Measurements from ENCODE around the gene CLDN22.

Gene CLDN22

GRCh38 chr4:183320211-183321059 lies at the start of gene CLDN22:
Gene CLDN22 (minus strand): TSS chr4:183320276. CDS start chr4:183320218, 58 bp downstream.
- ATAC-seq (no peak), DNase-seq (ENCODE audit: low spot score in 2 of 2) (no peak)
- H3K27ac Mint-ChIP-seq, result no peak within 1 kb of the TSS
- peak within 1 kb of the TSS; percentile 18 for H3K4me3 Mint-ChIP-seq
- no peaks in the 10 kb centered on the region for H3K36me3 Mint-ChIP-seq
- H3K9me3 Mint-ChIP-seq, result no peaks in the 10 kb centered on the region
- peaks cover 18% of the 10 kb centered on the region for H3K4me1 Mint-ChIP-seq

GRCh38 chr4:183369073-183369472 lies 49.0 kb upstream of the CLDN22 start:
- ATAC-seq (no peak), DNase-seq (ENCODE audit: low spot score in 2 of 2) (no peak)
- no peak overlapping the region for H3K4me3 Mint-ChIP-seq
- H3K4me1 Mint-ChIP-seq, result no peaks in the 10 kb centered on the region
- H3K36me3 Mint-ChIP-seq, result no peaks in the 10 kb centered on the region
- H3K9me3 Mint-ChIP-seq, result no peaks in the 10 kb centered on the region
- H3K27ac Mint-ChIP-seq, result no peak overlapping the region

GRCh38 chr4:183366206-183366835 lies 46.2 kb upstream of the CLDN22 start:
- ATAC-seq (peak; percentile 31), DNase-seq (ENCODE audit: low spot score in 2 of 2) (no peak)
- no peak overlapping the region for H3K27ac Mint-ChIP-seq
- H3K4me1 Mint-ChIP-seq, result no peaks in the 10 kb centered on the region
- no peak overlapping the region for H3K4me3 Mint-ChIP-seq
- no peaks in the 10 kb centered on the region for H3K36me3 Mint-ChIP-seq
- H3K9me3 Mint-ChIP-seq, result no peaks in the 10 kb centered on the region

- H3K27ac Mint-ChIP-seq, result no peak overlapping the region
Measured at GRCh38 chr4:183364025-183364424, 43.9 kb upstream of the CLDN22 start.

GRCh38 chr4:183362916-183363542 lies 43.0 kb upstream of the CLDN22 start:
- Mint-ChIP-seq H3K27ac (no peak overlapping the region), H3K4me1 (no peaks in the 10 kb centered on the region), H3K36me3 (no peaks in the 10 kb centered on the region), H3K9me3 (no peaks in the 10 kb centered on the region), H3K4me3 (no peak overlapping the region)
- DNase-seq (ENCODE audit: low spot score in 2 of 2) (no peak), ATAC-seq (no peak)

More at GRCh38 chr4:183364025-183364424, 43.9 kb upstream of the CLDN22 start:
- no peak for ATAC-seq
- DNase-seq (ENCODE audit: low spot score in 2 of 2), result no peak
- H3K4me1 Mint-ChIP-seq, result no peaks in the 10 kb centered on the region
- H3K9me3 Mint-ChIP-seq, result no peaks in the 10 kb centered on the region
- no peak overlapping the region for H3K4me3 Mint-ChIP-seq
- H3K36me3 Mint-ChIP-seq, result no peaks in the 10 kb centered on the region

GRCh38 chr4:183362036-183362435 lies 42.0 kb upstream of the CLDN22 start:
- DNase-seq (ENCODE audit: low spot score in 2 of 2) (no peak), ATAC-seq (no peak)
- Mint-ChIP-seq H3K9me3 (no peaks in the 10 kb centered on the region), H3K4me1 (no peaks in the 10 kb centered on the region), H3K4me3 (no peak overlapping the region), H3K27ac (no peak overlapping the region), H3K36me3 (no peaks in the 10 kb centered on the region)

GRCh38 chr4:183360161-183360919 lies 40.3 kb upstream of the CLDN22 start:
- ATAC-seq, result no peak
- Mint-ChIP-seq H3K9me3 (no peaks in the 10 kb centered on the region), H3K4me1 (no peaks in the 10 kb centered on the region), H3K27ac (no peak overlapping the region), H3K4me3 (no peak overlapping the region), H3K36me3 (no peaks in the 10 kb centered on the region)
- no peak for DNase-seq (ENCODE audit: low spot score in 2 of 2)

GRCh38 chr4:183358215-183358755 lies 38.2 kb upstream of the CLDN22 start:
- no peaks in the 10 kb centered on the region for H3K36me3 Mint-ChIP-seq
- no peaks in the 10 kb centered on the region for H3K9me3 Mint-ChIP-seq
- H3K27ac Mint-ChIP-seq, result no peak overlapping the region
- no peaks in the 10 kb centered on the region for H3K4me1 Mint-ChIP-seq
- ATAC-seq (no peak), DNase-seq (ENCODE audit: low spot score in 2 of 2) (no peak)
- no peak overlapping the region for H3K4me3 Mint-ChIP-seq

- Mint-ChIP-seq H3K27ac (no peak overlapping the region), H3K9me3 (no peaks in the 10 kb centered on the region), H3K4me3 (no peak overlapping the region), H3K36me3 (no peaks in the 10 kb centered on the region), H3K4me1 (no peaks in the 10 kb centered on the region)
- ATAC-seq (no peak), DNase-seq (ENCODE audit: low spot score in 2 of 2) (no peak)
Measured at GRCh38 chr4:183356931-183357675, 37.0 kb upstream of the CLDN22 start.

- Mint-ChIP-seq H3K27ac (no peak overlapping the region), H3K9me3 (no peaks in the 10 kb centered on the region), H3K4me1 (no peaks in the 10 kb centered on the region), H3K4me3 (no peak overlapping the region), H3K36me3 (no peaks in the 10 kb centered on the region)
- DNase-seq (ENCODE audit: low spot score in 2 of 2) (no peak), ATAC-seq (no peak)
Measured at GRCh38 chr4:183356173-183356830, 36.2 kb upstream of the CLDN22 start.

- Mint-ChIP-seq H3K4me3 (no peak overlapping the region), H3K9me3 (no peaks in the 10 kb centered on the region), H3K36me3 (no peaks in the 10 kb centered on the region), H3K27ac (no peak overlapping the region), H3K4me1 (peaks cover 4% of the 10 kb centered on the region)
- DNase-seq (ENCODE audit: low spot score in 2 of 2), result no peak
- peak; percentile 33 for ATAC-seq
Measured at GRCh38 chr4:183355405-183355804, 35.3 kb upstream of the CLDN22 start.

GRCh38 chr4:183354219-183354618 lies 34.1 kb upstream of the CLDN22 start:
- Mint-ChIP-seq H3K4me3 (no peak overlapping the region), H3K9me3 (no peaks in the 10 kb centered on the region), H3K27ac (no peak overlapping the region), H3K36me3 (no peaks in the 10 kb centered on the region), H3K4me1 (peaks cover 13% of the 10 kb centered on the region)
- DNase-seq (ENCODE audit: low spot score in 2 of 2), result no peak
- ATAC-seq, result no peak

- H3K4me3 Mint-ChIP-seq, result no peak overlapping the region
- peaks cover 19% of the 10 kb centered on the region for H3K4me1 Mint-ChIP-seq
- H3K9me3 Mint-ChIP-seq, result no peaks in the 10 kb centered on the region
- no peaks in the 10 kb centered on the region for H3K36me3 Mint-ChIP-seq
- DNase-seq (ENCODE audit: low spot score in 2 of 2) (no peak), ATAC-seq (no peak)
- no peak overlapping the region for H3K27ac Mint-ChIP-seq
Measured at GRCh38 chr4:183353557-183353956, 33.5 kb upstream of the CLDN22 start.

- no peak for DNase-seq (ENCODE audit: low spot score in 2 of 2)
- no peak overlapping the region for H3K27ac Mint-ChIP-seq
- no peaks in the 10 kb centered on the region for H3K36me3 Mint-ChIP-seq
- H3K9me3 Mint-ChIP-seq, result no peaks in the 10 kb centered on the region
- no peak for ATAC-seq
- H3K4me3 Mint-ChIP-seq, result no peak overlapping the region
- H3K4me1 Mint-ChIP-seq, result peaks cover 22% of the 10 kb centered on the region
Measured at GRCh38 chr4:183352546-183352945, 32.5 kb upstream of the CLDN22 start.
